Measurements from ENCODE around the gene MAPT. TPM values are rescaled to one million over a fixed set of nuclear protein-coding genes. Genes with fewer than 3 reads are reported as not detected.
"Not testable (repeated sequence)": the region's sequence is repeated elsewhere in the genome, so short reads cannot be mapped to it uniquely, and the experiment has no call there.

The MAPT gene
- total RNA-seq, 4 donors from 2014 or later: 3.6 to 6.5 (median 4.5) TPM

DNA sequence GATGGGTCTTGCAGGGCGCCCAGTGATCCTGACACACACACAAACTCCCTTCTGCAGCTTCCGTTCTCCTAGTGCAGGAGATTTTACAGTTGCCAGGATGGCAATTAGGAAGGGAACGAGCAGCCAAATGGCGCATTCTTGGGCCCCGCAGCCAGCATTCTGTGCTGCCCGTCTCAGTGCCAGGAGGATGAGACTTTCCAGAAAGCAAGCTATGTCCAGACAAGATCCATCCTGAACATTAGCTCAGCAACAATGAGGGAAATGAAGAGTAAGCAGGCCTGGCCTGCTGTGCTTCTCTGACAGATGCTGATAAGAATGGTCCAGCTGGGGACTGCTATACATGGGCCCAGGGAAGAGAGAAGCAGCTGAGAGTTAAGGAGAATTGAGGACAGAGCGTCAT, 33.2 kb upstream of the MAPT start:
- Histone ChIP-seq H3K27me3 (peaks cover 52% of the 10 kb centered on the region), H3K36me3 (no peaks in the 10 kb centered on the region), H3K9me3 (no peaks in the 10 kb centered on the region), H3K4me1 (no peaks in the 10 kb centered on the region), H3K4me3 (no peak overlapping the region), H3K27ac (no peak overlapping the region)
- TF ChIP-seq, protein P1, sequence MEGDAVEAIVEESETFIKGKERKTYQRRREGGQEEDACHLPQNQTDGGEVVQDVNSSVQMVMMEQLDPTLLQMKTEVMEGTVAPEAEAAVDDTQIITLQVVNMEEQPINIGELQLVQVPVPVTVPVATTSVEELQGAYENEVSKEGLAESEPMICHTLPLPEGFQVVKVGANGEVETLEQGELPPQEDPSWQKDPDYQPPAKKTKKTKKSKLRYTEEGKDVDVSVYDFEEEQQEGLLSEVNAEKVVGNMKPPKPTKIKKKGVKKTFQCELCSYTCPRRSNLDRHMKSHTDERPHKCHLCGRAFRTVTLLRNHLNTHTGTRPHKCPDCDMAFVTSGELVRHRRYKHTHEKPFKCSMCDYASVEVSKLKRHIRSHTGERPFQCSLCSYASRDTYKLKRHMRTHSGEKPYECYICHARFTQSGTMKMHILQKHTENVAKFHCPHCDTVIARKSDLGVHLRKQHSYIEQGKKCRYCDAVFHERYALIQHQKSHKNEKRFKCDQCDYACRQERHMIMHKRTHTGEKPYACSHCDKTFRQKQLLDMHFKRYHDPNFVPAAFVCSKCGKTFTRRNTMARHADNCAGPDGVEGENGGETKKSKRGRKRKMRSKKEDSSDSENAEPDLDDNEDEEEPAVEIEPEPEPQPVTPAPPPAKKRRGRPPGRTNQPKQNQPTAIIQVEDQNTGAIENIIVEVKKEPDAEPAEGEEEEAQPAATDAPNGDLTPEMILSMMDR (IDR thresholded peaks at IDR 0.05): no peak
- TF ChIP-seq POLR2AphosphoS5 (IDR thresholded peaks at IDR 0.05) (no peak), EP300 (IDR thresholded peaks at IDR 0.05) (no peak), POLR2A (IDR thresholded peaks at IDR 0.05) (no peak)
- 56% methylated on average over 6 of the region's 7 CpGs for WGBS
- DNase-seq (ENCODE audit: low spot score in 2 of 2): no peak

DNA sequence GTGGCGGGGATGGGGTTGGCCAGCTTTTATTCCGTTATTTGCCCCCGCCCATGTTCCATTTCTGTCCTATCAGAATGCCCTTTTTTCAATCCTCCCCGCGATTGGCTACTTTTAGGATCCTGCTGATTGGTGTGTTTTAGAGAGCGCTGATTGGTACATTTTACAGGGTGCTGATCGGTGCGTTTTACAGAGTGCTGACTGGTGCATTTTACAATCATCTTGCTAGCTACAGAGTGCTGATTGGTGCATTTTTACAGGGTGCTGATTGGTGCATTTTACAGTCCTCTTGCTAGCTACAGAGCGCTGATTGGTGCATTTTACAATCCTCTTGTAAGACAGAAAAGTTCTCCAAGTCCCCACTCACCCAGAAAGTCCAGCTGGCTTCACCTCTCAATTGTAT, 32.2 kb upstream of the MAPT start:
- H3K4me1 ChIP-seq; DNase-seq (ENCODE audit: low spot score in 2 of 2); H3K4me3 ChIP-seq; H3K27ac ChIP-seq; H3K9me3 ChIP-seq; H3K36me3 ChIP-seq: not testable (repeated sequence)
- H3K27me3 ChIP-seq: peaks cover 53% of the 10 kb centered on the region
- 93% methylated on average over 9 of the region's 9 CpGs for WGBS

DNA sequence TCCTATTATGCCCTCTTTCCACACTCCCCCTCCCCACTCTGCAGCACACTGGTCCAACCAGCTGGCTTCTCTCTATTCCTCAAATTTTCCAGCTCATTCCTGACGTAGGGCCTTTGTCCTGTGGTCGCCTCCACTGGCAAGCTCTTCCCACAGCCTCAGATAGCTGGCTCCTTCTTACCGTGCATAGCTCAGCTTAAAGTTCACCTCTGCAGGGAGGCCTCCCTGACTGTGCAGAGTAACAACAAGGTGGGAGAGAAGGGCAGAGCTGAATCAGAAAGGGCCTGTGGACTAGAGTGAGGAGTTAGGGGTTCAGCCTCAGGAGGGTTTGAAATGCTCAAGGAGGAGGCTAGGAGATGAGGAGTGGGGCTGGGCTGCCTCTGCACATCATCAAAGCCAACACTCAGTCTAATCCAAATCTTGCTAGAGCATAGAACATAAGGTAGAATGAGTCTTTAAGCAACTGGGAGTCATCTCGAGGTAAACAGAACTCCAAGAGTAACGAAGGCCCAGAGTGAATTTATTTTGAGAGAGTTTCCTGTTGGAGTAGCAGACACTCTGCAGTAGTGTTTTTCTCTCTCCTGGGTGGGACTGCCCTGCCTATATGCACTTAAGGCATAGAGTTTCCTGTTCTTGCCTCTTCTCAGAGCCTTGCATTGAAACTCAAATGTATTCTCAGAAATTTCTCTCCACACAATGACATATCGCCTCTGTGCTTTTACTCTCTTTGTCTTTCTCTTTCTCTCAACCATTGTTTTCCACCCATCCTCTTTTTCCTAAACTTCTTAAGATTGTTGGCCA, 30.3 kb upstream of the MAPT start:
- Histone ChIP-seq H3K27ac (no peak overlapping the region), H3K9me3 (no peaks in the 10 kb centered on the region), H3K36me3 (no peaks in the 10 kb centered on the region), H3K4me3 (no peak overlapping the region), H3K4me1 (no peaks in the 10 kb centered on the region), H3K27me3 (peaks cover 45% of the 10 kb centered on the region)
- no peak for DNase-seq (ENCODE audit: low spot score in 2 of 2)
- WGBS: 67% methylated on average over 6 of the region's 6 CpGs
- TF ChIP-seq POLR2AphosphoS5 (IDR thresholded peaks at IDR 0.05) (no peak), EP300 (IDR thresholded peaks at IDR 0.05) (no peak), POLR2A (IDR thresholded peaks at IDR 0.05) (no peak)
- TF ChIP-seq, protein P1 (IDR thresholded peaks at IDR 0.05): no peak

DNA sequence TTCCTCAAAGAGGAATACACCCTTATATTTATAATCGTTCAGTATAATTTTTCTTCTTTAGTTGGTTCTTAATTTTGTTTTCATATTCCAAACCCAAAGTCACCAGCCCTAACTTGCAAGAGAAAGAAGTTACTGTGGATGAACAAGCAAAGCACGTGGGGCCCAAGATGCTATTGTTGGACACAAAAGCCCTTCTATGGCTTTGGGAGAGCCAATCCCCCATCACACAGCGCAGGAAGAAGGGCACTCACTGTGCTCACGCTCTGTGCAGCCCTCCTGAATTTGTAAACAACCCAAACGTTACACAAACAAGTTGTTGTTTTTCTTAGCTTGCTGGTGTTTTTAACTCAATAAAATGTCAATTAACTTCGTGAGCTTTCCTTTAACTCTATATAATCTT, 27.2 kb upstream of the MAPT start:
- no peak for DNase-seq (ENCODE audit: low spot score in 2 of 2)
- TF ChIP-seq POLR2A (IDR thresholded peaks at IDR 0.05): no peak
- H3K4me3 ChIP-seq: no peak overlapping the region
- WGBS: 67% methylated on average over 6 of the region's 6 CpGs
- H3K4me1 ChIP-seq: no peaks in the 10 kb centered on the region
- no peaks in the 10 kb centered on the region for H3K9me3 ChIP-seq
- no peaks in the 10 kb centered on the region for H3K36me3 ChIP-seq
- no peak overlapping the region for H3K27ac ChIP-seq
- H3K27me3 ChIP-seq: peaks cover 32% of the 10 kb centered on the region

DNA sequence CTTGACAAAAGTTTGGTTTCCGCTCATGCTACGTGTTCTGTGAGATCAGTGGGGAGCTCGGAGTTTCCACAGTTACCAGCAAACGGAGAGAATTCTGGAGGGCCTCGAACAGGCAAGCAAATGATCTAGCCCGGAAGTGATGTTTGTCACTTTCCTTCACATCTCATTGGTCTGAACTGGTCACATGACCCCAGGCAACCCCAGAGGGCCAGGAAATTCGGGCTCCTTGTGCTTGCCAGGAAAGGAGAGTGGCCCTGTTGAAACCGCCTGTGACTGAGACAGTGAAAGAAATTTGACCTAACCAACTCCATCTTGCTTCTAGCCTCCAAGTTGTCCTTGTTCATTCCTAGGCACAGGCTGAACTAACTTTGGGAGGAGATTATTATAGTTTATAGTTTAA, 26.7 kb upstream of the MAPT start:
- Histone ChIP-seq H3K4me3 (no peak overlapping the region), H3K9me3 (no peaks in the 10 kb centered on the region), H3K36me3 (no peaks in the 10 kb centered on the region), H3K4me1 (no peaks in the 10 kb centered on the region), H3K27ac (no peak overlapping the region), H3K27me3 (peaks cover 27% of the 10 kb centered on the region)
- TF ChIP-seq EP300 (IDR thresholded peaks at IDR 0.05) (no peak), POLR2AphosphoS5 (IDR thresholded peaks at IDR 0.05) (no peak), POLR2A (IDR thresholded peaks at IDR 0.05) (no peak)
- TF ChIP-seq, protein P1 (IDR thresholded peaks at IDR 0.05): no peak
- 83% methylated on average over 8 of the region's 8 CpGs for WGBS
- no peak for DNase-seq (ENCODE audit: low spot score in 2 of 2)

DNA sequence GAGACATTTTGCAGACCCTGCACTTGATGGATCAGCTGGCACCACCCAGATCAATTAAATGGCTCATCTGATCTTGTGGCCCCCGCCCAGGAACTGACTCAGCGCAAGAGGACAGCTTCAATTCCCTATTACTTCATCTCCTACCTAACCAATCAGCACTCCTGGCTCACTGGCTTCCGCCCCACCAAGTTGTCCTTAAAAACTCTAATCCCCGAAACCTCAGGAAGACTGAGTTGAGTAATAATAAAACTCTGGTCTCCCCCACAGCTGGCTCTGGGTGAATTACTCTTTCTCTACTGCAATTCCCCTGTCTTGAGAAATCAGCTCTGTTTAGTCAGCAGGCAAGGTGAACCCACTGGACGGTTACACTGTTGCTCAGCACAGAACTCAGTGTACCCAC, 26.1 kb upstream of the MAPT start:
- 78% methylated on average over 5 of the region's 5 CpGs for WGBS
- TF ChIP-seq EP300 (IDR thresholded peaks at IDR 0.05): no peak
- TF ChIP-seq POLR2AphosphoS5 (IDR thresholded peaks at IDR 0.05): no peak
- TF ChIP-seq, protein P1 (IDR thresholded peaks at IDR 0.05): no peak
- no peak for TF ChIP-seq POLR2A (IDR thresholded peaks at IDR 0.05)
- peaks cover 24% of the 10 kb centered on the region for H3K27me3 ChIP-seq

More for the DNA sequence above, 26.1 kb upstream of the MAPT start:
- H3K4me1 ChIP-seq: no peaks in the 10 kb centered on the region
- H3K27ac ChIP-seq: no peak overlapping the region
- no peaks in the 10 kb centered on the region for H3K36me3 ChIP-seq
- no peak for DNase-seq (ENCODE audit: low spot score in 2 of 2)
- no peaks in the 10 kb centered on the region for H3K9me3 ChIP-seq
- no peak overlapping the region for H3K4me3 ChIP-seq
